HL-60/S4 treated with phorbol 12-myristate 13-acetate at 8.2 ng/mL for 4 days and 3 days (cell line): ENCODE measurements around the gene CAMK2G.
"Not testable (repeated sequence)": the region's sequence is repeated elsewhere in the genome, so short reads cannot be mapped to it uniquely, and the experiment has no call there.

Experiments used
- in situ Hi-C: fragments of 300-500 bp; cut with MboI; formaldehyde crosslinking; loops from 2 replicates; pipeline ENCODE4 v1.15.0; 2022; ENCODE audit warnings: low sequenced_read_pairs

The CAMK2G gene

DNA sequence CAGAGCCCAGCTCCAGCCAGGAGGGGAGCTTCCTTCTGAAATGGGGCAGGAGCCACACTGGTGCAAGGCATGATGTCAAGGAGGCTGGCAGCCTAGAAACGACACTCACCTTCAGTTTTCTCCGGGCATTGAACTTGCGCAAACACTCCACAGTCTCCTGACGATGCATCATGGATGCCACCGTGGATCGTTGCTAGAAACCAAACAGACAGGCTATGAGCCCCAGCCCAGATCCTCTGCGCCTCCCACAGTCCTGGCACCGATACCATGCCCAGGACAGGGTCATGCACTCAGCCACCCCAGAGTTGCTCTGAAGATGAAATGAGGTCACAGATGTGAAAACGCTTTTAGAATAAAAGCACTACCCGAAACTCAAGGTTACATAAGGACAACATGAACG, 32.0 kb downstream of the CAMK2G start:
- in situ Hi-C loops, result no loop called here

DNA sequence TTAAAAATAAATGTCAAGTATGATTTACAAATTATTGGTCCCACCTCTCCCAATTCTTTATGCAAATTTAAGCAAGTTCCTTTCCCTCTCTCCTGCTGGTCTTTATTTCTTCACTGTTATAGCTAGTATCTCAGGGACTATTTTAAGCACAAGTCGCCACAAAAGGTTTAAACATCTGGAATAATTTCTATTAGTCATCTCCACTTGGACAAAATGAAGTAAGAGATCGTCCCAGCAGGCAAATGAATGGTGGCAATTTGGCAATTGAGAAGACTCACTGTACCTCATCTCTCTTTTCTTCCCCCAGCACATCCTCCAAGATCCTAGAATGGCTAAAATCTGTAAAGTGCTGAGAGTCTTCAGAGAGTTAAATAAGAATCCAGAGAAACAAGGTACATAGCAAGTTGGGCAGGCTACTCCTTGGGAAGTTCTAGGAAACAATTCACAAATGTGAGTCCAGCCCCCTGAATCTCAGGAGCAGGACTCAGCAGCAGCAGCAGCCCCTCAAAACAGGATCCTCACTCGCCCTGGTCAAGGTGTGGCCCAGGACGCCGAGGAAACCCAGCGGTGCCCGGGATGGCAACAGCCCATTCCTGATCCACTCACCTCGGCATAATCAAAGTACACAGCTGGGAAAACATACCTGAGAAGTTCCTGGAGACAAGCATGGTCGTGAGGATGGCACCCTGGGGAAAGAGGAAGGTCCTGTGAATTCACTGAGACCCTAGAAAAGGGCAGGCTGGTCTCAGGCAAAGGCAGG, 32.6 kb downstream of the CAMK2G start:
- in situ Hi-C loops, result no loop called here

DNA sequence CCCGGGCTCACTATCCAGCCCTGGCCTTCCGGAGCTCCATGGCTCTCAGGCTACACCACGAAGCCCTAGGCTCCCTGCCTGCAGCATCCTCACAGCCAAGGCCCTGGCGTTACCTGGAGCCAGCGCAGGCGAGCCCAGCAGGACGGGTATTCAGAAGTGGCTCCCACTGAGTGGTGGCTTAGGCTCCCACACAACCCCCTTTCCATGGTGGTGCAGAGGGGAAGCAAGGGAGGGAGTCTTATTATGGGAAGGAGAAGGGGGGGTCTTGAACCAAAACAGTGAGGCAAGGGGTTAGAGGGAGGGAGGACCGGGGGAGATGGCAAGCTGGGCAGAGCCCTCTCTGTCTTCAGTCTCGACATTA, 33.3 kb downstream of the CAMK2G start:
- in situ Hi-C loops, result no loop called here

DNA sequence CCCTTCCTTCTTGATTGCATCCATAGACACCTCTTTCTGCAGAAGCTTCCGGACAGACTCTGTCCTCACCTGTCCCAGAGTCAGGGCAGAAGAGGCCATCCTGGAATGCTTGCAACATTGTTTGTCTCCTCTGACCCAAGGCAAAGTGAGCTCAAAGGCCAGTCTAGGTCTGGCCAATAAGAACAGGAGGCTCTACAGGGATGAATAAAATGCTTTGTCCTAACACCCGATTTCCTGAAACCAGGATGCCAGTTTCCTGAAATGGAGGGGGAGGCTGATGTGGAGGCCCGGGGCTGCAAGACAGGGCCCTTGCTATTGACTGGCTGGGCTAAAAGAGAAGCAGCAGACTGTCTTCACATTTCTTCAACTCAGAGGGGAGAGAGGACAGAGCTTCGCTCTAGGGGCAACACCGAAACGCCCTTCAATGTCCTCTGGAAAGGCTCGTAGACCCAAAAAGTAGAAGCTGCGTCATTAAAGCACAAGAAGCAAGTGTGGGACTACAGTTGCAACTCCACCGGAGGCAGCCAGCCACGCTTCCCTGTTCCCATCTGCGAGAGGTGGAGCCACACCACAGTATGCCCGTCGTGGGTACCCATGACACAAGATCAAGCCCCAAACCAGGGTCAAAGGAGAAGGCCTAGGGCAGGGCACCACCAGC, 33.8 kb downstream of the CAMK2G start:
- in situ Hi-C loops, result no loop called here

DNA sequence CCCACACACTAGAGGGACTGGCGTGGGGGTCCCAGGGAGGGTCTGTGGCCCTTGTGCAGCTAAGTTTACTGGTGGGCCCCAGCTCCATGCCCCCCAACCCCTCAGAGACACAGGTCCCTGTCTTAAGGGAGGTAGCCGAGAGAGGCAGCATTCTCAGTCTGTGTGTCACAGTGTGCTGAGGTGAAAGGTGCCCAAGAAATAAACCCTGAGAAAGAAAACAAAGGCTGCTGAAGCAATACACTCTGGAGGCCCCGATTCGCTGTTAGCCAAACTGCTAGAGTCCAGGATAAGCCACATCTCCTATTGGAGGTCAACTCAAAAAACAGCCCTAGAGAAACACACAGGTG, 34.3 kb downstream of the CAMK2G start:
- in situ Hi-C loops, result no loop called here

DNA sequence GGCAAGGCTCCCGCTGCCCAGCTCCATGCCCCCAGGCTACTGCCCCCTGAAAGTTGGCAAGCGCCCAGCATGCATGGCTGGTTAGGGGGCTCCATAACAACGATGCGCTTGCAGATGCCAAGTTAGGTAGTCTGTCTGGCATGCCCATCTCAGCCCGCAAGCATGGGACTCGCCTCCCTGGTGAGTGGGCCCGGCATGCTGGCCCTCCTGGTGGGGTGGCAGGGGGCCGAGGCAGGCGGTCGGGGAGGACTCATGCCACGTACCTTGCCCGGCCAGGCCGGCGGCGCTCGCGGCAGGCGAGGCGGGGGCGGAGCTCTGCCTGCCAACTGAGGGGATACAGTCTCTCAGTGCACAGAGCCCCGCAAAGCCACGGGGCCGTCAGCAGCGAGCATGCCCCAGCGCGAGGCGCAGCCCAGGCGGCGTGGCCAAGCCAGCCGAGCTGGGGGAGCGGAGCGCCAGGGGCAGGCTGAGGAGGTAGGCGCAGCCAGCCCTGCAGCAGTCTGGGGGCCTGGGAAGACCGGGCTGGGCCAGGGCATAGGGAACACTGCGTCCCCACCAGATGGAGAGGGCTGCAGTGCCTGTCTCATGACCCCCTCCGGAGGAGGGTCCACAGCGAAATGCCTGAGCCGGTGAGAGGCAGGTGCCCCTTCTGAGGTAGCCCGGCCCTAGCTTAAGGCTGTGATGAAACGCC, 34.9 kb downstream of the CAMK2G start:
- in situ Hi-C loops, result no loop called here

DNA sequence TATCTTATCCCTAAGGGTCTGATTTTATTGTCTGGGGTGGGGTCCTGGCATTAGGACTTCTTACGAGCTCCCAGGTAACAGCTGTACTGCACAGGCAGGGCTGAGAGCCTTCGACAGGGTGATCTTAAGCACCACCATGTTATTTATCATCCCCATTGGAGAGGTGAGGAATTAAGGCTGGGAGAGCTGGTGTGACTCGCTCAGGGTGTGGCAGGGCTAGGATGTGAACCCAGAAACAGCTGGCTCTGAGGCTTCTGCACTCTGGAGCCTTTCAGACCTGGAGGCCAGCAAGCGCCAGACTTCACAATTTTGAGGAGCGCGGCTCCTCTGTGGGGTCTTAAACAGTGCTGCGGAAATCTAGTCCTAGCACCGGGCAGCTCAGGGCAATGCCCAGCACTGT, 35.5 kb downstream of the CAMK2G start:
- in situ Hi-C loops, result no loop called here

DNA sequence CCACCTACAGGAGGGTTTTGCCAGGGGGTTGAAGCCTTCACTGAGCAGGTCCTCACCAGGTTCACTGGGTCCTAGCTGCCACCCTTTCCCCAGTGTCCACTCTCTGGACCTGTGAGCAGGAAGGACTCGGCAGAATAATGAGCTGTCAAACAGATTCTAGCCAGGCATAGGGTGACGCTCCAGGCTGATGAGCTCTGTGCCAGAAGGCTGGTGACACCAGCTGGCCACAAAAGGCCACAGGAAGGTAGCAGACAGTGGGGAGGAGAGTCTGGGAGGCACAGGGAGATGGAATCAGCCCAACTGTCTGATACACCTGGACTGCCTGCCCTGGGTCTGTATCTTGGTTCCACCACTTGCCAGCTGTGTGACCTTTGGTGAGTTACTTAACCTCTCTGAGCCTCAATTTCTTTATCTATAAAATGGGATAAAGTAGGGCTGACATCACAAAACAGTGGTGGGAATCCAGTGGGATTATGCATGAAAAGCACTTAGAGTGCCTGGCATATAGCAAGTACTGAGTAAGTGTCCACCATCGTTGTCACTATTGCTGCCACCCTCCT, 36.3 kb downstream of the CAMK2G start:
- in situ Hi-C loops, result no loop called here

DNA sequence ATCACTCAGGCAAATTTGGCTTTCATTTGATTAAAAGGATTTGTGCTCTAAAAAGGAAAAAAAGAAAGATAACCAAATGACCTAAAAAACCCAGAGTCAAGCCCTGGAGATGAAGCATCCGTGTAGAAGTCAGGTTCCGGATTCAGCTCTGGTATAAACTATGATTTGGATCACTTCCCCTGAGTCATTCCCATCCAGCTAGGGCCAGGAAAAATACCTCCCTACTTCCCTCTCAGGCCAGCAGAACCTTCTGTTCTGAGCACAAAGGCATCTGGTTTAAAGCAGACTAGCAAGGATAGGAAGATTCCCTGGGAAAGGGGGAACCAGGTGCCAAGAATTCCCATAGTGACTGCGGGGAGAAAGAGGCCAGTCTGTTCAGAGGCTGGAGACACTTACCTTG, 37.3 kb downstream of the CAMK2G start:
- in situ Hi-C loops, result no loop called here

DNA sequence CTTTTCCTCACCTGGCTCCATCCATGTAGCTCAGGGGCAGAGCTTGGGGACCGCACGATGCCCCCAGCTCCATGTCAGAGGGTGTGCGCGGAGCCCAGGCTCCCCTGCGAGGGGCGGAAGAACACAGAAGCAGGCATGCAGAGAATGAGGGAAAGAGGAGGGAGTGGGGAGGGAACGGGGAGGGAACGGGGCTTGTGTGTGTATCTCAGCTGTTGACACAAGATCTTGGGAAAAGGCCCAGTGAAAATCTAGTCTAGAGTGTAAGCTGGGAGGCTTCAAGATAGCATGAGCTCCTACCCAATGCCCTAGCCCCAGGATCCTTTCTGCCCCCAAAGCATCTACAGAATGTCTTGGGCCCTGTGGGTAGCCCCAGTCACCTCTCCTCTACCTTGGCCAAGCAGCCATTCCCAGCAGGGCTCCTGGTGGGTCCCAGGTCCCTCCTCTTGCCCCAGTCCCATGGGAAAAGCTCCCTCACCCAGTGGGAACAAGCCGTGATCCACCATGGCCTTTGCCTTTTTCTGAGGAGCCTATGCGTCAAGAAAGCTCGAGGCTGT, 37.9 kb downstream of the CAMK2G start:
- in situ Hi-C loops, result no loop called here

DNA sequence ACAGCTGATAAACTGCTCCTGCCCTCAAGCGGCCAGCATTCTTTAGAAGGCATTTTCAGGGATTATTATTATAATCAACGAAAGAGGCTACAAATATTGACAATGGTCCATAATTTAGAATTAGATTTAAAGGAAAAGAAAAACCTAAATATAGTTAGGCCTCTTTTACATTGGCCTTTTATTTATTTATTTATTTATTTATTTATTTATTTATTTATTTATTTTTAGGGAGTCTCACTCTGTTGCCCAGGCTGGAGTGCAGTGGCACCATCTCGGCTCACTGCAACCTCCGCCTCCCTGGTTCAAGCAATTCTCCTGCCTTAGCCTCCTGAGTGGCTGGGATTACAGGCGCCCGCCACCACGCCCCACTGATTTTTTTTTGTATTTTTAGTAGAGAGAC, 45.3 kb downstream of the CAMK2G start:
- in situ Hi-C loops, result not testable (repeated sequence)

DNA sequence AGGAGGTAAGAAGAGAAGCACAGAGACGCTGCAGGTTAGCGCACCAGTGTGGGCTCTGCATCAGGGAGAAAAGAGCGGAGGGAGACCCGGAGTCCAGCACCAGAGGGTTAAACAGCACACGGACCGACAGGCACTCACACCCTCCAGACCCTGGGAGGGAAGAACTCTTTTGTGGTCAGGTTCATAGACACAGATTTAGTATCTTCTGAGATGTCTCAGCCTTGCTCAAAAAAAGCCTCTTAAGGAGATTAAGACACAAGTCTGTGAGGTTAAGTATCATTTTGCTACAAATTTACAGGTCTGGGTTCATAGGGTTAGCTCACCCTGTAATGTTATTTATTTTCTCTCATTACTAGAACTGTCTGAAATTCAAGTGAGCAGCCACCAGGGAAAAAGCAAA, 46.2 kb downstream of the CAMK2G start:
- in situ Hi-C loops, result no loop called here

DNA sequence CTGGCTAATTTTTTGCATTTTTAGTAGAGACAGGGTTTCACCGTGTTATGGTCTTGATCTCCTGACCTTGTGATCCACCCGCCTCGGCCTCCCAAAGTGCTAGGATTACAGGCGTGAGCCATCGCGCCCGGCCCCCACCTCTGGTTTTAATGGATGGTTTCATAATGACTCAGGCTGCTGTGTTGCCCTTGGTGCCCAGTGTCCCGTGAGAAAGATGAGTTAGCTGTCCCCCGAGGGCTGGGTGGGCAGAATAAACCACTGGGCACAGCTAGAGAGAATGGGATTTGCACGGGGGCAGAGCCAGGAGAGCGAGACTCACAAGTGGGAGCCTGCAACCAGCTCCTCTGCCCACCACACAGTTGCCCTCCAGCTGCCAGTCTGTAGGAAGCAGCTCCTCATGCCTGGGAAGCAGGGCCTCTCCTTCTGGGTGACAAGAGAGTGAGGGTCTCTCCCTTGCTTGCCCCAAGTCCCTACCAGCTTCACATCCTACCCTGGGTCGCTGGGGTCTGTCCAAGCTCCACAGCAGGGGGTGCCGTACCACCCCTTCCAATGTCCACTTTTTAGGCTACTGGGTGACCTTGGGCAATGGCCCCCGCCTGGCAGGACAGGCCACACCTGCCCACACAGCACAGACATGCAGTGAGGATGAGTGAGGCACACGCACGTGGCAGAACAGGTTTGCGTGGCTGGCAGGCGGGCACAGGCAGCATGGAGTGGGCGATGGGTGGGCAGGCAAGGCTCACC, 46.8 kb downstream of the CAMK2G start:
- in situ Hi-C loops, result no loop called here

DNA sequence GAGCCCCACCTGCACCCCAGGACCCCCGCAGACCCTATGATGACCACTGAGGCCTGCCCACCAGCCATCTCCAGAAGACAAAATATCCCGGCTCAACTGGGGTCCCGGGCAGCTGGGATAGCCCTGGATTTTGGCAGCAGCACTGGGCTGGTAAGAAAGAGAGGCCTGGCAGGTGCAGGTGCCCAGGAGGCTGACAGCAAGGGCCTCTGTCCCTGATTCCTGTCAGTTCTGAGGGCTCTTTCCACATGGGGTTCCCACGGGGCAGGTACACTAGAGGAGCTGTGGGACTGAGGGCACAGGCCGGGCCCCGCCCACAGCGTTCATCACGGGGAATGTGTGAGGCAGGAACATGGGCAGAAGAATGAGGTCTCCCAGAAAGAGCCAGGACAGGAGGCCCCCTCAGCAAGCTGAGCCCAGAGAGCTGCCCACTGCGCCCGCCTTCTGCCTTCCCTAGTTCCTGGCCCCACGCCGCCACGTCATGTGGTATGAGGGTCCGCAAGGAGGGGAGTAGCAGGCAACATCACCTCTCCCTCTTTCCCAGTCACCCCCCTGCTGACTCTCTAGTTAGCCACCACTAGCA, 50.1 kb downstream of the CAMK2G start:
- in situ Hi-C loops, result no loop called here

DNA sequence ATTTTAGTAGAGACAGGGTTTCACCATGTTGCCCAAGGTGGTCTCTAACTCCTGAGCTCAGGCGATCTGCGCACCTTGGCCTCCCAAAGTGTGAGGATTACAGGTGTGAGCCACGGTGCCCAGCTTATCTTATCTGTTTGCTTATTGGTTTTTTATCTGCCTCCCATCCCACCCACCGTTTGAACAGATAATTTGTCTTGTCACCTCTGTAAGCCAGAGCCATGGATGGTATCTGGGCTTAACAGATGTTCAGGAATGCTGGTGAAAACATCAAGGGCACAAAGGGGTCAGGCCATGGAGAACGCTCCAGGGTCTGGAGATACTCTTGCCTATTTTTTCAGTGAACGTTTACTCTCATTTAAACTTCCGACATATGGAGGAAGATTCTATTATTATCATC, 51.0 kb downstream of the CAMK2G start:
- in situ Hi-C loops, result no loop called here

DNA sequence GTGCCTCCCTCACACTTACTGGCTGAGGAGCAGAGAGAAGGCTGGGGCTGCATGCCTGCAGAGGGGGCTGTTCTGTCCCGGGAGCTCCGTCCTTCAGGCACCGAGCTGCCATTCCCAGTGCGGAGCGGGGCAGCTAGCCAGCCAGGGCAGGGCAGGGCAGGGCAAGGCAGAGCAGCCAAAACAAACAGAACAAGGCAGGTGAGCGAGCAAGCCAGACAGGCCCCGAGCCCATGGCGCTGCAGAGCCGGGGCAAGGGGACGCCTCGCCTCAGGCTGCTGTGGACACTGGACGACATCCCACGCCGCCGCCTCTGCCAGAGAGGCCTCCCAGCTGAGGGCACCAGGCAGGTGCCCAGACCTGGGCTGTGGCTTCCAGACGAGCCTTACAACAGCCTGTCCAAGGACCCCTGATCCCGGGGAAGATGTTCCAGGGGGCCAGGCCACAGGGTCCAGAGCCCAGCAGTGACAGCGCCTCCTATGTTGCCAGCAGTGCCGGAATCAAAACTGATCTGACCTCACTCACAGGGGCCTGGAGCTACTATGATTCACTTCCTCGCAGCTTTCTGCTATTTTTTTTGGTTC, 54.8 kb downstream of the CAMK2G start:
- in situ Hi-C loops, result no loop called here

DNA sequence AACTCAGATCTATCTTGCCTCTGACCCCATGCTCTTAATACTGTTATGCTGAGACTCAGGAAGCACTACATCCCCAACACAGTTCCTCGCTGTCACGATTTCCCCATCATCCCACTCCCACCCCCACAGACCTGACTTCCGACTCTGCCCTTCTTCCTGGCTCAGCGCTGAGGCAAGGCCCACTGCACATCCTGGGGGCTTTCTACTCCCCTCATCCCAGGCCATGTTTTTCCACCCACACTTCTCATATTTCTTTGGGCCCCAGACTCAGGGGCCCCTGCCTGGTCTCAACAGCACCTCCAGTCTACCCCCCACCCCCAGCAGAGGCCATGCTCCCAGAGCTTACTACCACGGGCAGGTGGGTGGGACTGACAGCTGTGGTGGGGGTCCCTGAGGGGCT, 55.3 kb downstream of the CAMK2G start:
- in situ Hi-C loops, result no loop called here

DNA sequence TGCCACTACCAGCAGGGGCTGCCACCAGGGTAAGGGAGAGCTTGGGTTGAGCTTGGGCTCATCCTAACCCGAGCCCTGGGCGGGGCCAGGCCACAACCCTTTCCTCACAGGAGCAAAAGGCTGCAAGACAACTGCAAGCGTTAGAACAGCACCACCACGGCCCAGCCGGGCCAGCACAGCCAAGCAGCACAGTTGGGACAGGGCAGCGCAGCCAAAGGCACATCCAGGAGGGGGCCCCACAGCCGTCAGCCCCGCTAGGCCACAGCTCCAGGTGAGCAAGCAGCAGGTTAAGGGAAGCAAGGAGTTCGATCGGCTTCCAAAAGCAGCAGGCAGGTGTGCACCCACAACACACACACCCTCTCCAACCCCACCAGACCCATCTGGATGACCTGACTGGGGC, 56.0 kb downstream of the CAMK2G start:
- in situ Hi-C loops, result no loop called here

DNA sequence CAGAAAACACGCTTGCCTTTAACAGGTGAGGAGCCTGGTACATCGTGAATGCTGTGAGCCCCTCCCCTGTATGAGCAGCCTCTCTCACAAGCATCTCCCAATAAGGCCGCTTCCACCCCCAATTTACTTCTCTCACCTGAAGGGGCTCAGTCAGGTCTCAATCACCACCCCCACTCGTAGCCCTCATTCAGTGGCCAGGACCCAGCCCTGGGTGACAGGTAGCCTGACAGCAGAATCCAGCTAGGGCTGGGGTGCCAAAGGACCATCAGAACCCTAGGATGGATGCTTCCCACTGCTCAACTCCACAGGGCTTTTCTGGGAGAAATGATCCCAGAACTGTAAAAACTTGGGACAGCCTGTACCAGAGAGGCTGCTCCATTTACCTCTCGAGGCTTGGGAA, 56.5 kb downstream of the CAMK2G start:
- in situ Hi-C loops, result no loop called here
